ENCODE data around the gene CARM1. TPM values are rescaled to one million over a fixed set of nuclear protein-coding genes. Genes with fewer than 3 reads are reported as not detected.

The CARM1 gene
- total and polyA plus RNA-seq, 2 experiments from 2014 or later = 43.3 to 118 TPM

- peaks cover 11% of the 10 kb centered on the region; the same call in 1 of the 2 replicates for H3F3A ChIP-seq (replicated peaks; ENCODE audit: low read depth)
- Mint-ChIP-seq H3K9me3 (no peaks in the 10 kb centered on the region), H3K4me3 (no peak overlapping the region), H3K27me3 (ENCODE audit: insufficient read depth, low read depth, poor library complexity) (peaks cover 5% of the 10 kb centered on the region), H3K27ac (no peak overlapping the region; the same call in 1 of the 2 replicates), H3K36me3 (ENCODE audit: low read depth) (peaks cover 53% of the 10 kb centered on the region), H3K4me1 (no peaks in the 10 kb centered on the region)
- H3K27me3 ChIP-seq (ENCODE audit: insufficient read depth) = no peaks in the 10 kb centered on the region
- no peaks in the 10 kb centered on the region for H3K9me2 ChIP-seq (ENCODE audit: insufficient read depth)
- H3K4me2 ChIP-seq = no peak overlapping the region
- H3K36me3 ChIP-seq (ENCODE audit: insufficient read depth) = peaks cover 5% of the 10 kb centered on the region
- H3K27ac ChIP-seq (ENCODE audit: low read depth) = no peak overlapping the region
- DNase-seq (ENCODE audit: low spot score) (no peak), ATAC-seq (no peak)
- H3K4me3 ChIP-seq = no peak overlapping the region
- H3K4me1 ChIP-seq (ENCODE audit: insufficient read depth) = no peaks in the 10 kb centered on the region
- H2AFZ ChIP-seq = no peak overlapping the region
- no peak for TF ChIP-seq ZNF331 (CRISPR knock-in tag; IDR thresholded peaks at IDR 0.05; ENCODE audit: low read depth)
- TF ChIP-seq JUNB (IDR thresholded peaks at IDR 0.05; ENCODE audit: unreplicated experiment) = no peak
- no peak for TF ChIP-seq EZH2phosphoT487 (IDR thresholded peaks at IDR 0.05; ENCODE audit: unreplicated experiment)
- no peak for TF ChIP-seq NANOG (IDR thresholded peaks at IDR 0.05; ENCODE audit: borderline replicate concordance)
- no peak for TF ChIP-seq ETS1 (IDR thresholded peaks at IDR 0.05)
- TF ChIP-seq EZH2 (IDR thresholded peaks at IDR 0.05; ENCODE audit: low read depth, unreplicated experiment) = no peak
- TF ChIP-seq ZNF114 (CRISPR knock-in tag; IDR thresholded peaks at IDR 0.05) = no peak
- no peak for TF ChIP-seq CREB1 (CRISPR knock-in tag; IDR thresholded peaks at IDR 0.05; ENCODE audit: low read depth)
- TF ChIP-seq ZNF462 (CRISPR knock-in tag; IDR thresholded peaks at IDR 0.05) = no peak
- no peak for TF ChIP-seq CTCF (conservative IDR thresholded peaks at IDR 0.05; ENCODE audit: low read depth in 2 of 2)
- no peak for TF ChIP-seq POLR2AphosphoS5 (IDR thresholded peaks at IDR 0.05; ENCODE audit: low read depth)
- no peak for TF ChIP-seq REST (IDR thresholded peaks at IDR 0.05; ENCODE audit: unreplicated experiment)
- no peak for TF ChIP-seq STAT1 (IDR thresholded peaks at IDR 0.05; ENCODE audit: unreplicated experiment)
- 0 out of 2 replicates have a peak, but pooled peaks cover 7% of the 10 kb centered on the region for H4K20me1 ChIP-seq (replicated peaks; ENCODE audit: insufficient read depth)
- peaks cover under 1% of the 10 kb centered on the region; the same call in 1 of the 2 replicates for H3K79me2 ChIP-seq (replicated peaks; ENCODE audit: insufficient read depth)
Observed at GRCh38 chr19:10912619-10913018, 41.3 kb downstream of the CARM1 start.
